Liver (tissue), 4 donors: Measurements from ENCODE around the gene SNRPA1. TPM values are rescaled to one million over a fixed set of nuclear protein-coding genes. Genes with fewer than 3 reads are reported as not detected.

Experiments
- polyA plus RNA-seq, 2 donors: library from polyadenylated mRNA; stranded (reverse) in 1 of 2; unstranded in 1 of 2; fragments of 200-250 nt in 1 of 2; fragments of >200 nt in 1 of 2; fragmentation: Nextera tagmentation in 1 of 2; extraction: Ambion mirVana in 1 of 2; gene quantifications; one replicate each; pipeline versions ENCODE4 v1.2.1 to v1.2.3, GENCODE V29; 2013 to 2015
- total RNA-seq, 2 donors: library from RNA; depleted of rRNA; stranded (reverse); fragments of >200 nt; gene quantifications; one replicate each; pipeline ENCODE4 v1.2.3, GENCODE V29; 2014
- donor health status: healthy.
- donor health status: healthy.
- donor health status: healthy.

Gene SNRPA1
- total and polyA plus RNA-seq, 4 donors, result 12.7 to 31.7 (median 18.0) TPM

Other genes with a start within 250 kb of the SNRPA1 start
- gene CHSY1, start 43.2 kb downstream of the SNRPA1 start, total RNA-seq, result 10 to 100 TPM in 1 of 2 donors, 1 to 10 TPM in 1; 9.5 to 12.3 TPM
- gene CHSY1, start 43.2 kb downstream of the SNRPA1 start, polyA plus RNA-seq, result 1 to 10 TPM; 1.4 to 3.7 TPM
- gene SELENOS, start 17.8 kb downstream of the SNRPA1 start, total RNA-seq, result 10 to 100 TPM; 25.8 to 66.4 TPM
- 10 to 100 TPM; 65.2 to 71.1 TPM for gene SELENOS, start 17.8 kb downstream of the SNRPA1 start, polyA plus RNA-seq
- 100 to 1,000 TPM; 124 to 398 TPM for gene PCSK6, start 194.5 kb upstream of the SNRPA1 start, total RNA-seq
- 100 to 1,000 TPM in 1 of 2 donors, 10 to 100 TPM in 1; 94.8 to 212 TPM for gene PCSK6, start 194.5 kb upstream of the SNRPA1 start, polyA plus RNA-seq